Prostate gland (tissue), 2 donors: ENCODE measurements around the gene RAB3GAP1.

Experiments
- CTCF ChIP-seq, 4 experiments: fragments of 200-600 bp in 2 of 4; fragments of 450-650 bp in 2 of 4; sonication (generic) in 2 of 4; IDR thresholded peaks; 1 replicate in 3 of 4; 2 replicates in 1 of 4; pipeline ENCODE4 v1.5.1; 2016 to 2019; ENCODE audit warnings: antibody characterized with exemption in 4 of 4, mild to moderate bottlenecking in 2 of 4, moderate library complexity in 2 of 4
- POLR2A ChIP-seq: fragments of 450-650 bp; IDR thresholded peaks from one replicate; pipeline ENCODE4 v1.6.1; 2016; ENCODE audit warnings: antibody characterized with exemption, mild to moderate bottlenecking
- POLR2AphosphoS5 ChIP-seq: sonication (generic); formaldehyde crosslinking; IDR thresholded peaks from one replicate; pipeline ENCODE4 v1.6.1; 2017; ENCODE audit warnings: antibody characterized with exemption

- TF ChIP-seq CTCF (IDR thresholded peaks at IDR 0.05), result no peak
- TF ChIP-seq POLR2AphosphoS5, result no peak
- TF ChIP-seq POLR2A, result no peak
Measured at GRCh38 chr2:135169900-135170753, 118.0 kb downstream of the RAB3GAP1 start.
